PC-3 (cell line): ENCODE measurements around the gene NTNG1. TPM values are rescaled to one million over a fixed set of nuclear protein-coding genes. Genes with fewer than 3 reads are reported as not detected.

Source experiments
- ATAC-seq: fragments of 200-7000 bp; cut with Tn5 transposase; 2 replicates; pipeline ENCODE4 v1.9.1; 2020; ENCODE audit warnings: mild to moderate bottlenecking, moderate library complexity
- BruUV-seq: library from RNA; stranded (reverse); fragments of 400-500 nt; replicated peaks from 2 replicates; lab custom pipeline; 2021; lab: Mats Ljungman, UMichigan
- CTCF ChIA-PET: fragments of 300-600 bp; sonication (Branson Sonifier 250); formaldehyde crosslinking; loops from one replicate; lab custom pipeline; 2022; ENCODE audit warnings: antibody characterized with exemption; lab: Charles Lee
- POLR2A ChIA-PET: fragments of 300-600 bp; sonication (Branson Sonifier 250); formaldehyde crosslinking; loops from one replicate; lab custom pipeline; 2022; ENCODE audit warnings: antibody characterized with exemption; ENCODE audit not compliant: unreplicated experiment; lab: Charles Lee
- DNase-seq: peaks from one replicate; pipeline ENCODE4 v3.0.0-alpha.2; 2015
- H2AFZ ChIP-seq: fragments of 300-600 bp; sonication (generic); 2 replicates; pipeline ENCODE4 v1.6.0; 2016; ENCODE audit warnings: antibody characterized with exemption, low read length
- H3F3A ChIP-seq: fragments of 300-600 bp; sonication (generic); one replicate; pipeline ENCODE4 v1.6.0; 2017; ENCODE audit warnings: antibody characterized with exemption, low read length, control low read depth, mild to moderate bottlenecking; ENCODE audit not compliant: unreplicated experiment
- H3K27ac ChIP-seq: fragments of 300-600 bp; sonication (generic); 2 replicates; pipeline ENCODE4 v1.5.1; 2016; ENCODE audit warnings: mild to moderate bottlenecking, low read length
- H3K27me3 ChIP-seq: fragments of 300-600 bp; sonication (generic); 2 replicates; pipeline ENCODE4 v1.6.1; 2016; ENCODE audit warnings: low read length, mixed read lengths
- H3K36me3 ChIP-seq: fragments of 300-600 bp; sonication (generic); 2 replicates; pipeline ENCODE4 v1.6.1; 2016; ENCODE audit warnings: low read depth, mixed run types, low read length, mixed read lengths
- H3K4me1 ChIP-seq: fragments of 300-600 bp; sonication (generic); 2 replicates; pipeline ENCODE4 v1.5.1; 2016; ENCODE audit warnings: low read length; ENCODE audit not compliant: insufficient read depth
- H3K4me2 ChIP-seq: fragments of 300-600 bp; sonication (generic); 2 replicates; pipeline ENCODE4 v1.6.0; 2016; ENCODE audit warnings: low read length
- H3K4me3 ChIP-seq: fragments of 300-600 bp; sonication (generic); 2 replicates; pipeline ENCODE4 v1.5.1; 2016; ENCODE audit warnings: mild to moderate bottlenecking, low read length, mixed read lengths
- H3K79me2 ChIP-seq: fragments of 300-600 bp; sonication (generic); 2 replicates; pipeline ENCODE4 v1.6.1; 2017; ENCODE audit warnings: low read length, mixed read lengths
- H3K9ac ChIP-seq: fragments of 300-600 bp; sonication (generic); 2 replicates; pipeline ENCODE4 v1.6.0; 2016; ENCODE audit warnings: mild to moderate bottlenecking, low read length
- H3K9me2 ChIP-seq: fragments of 300-600 bp; sonication (generic); replicated peaks from 2 replicates; pipeline ENCODE4 v1.6.1; 2016; ENCODE audit warnings: mixed run types, low read length, mixed read lengths
- H3K9me3 ChIP-seq: fragments of 300-600 bp; sonication (generic); 2 replicates; pipeline ENCODE4 v1.6.1; 2016; ENCODE audit warnings: low read length, mixed read lengths
- H4K20me1 ChIP-seq: fragments of 300-600 bp; sonication (generic); 2 replicates; pipeline ENCODE4 v1.6.1; 2016; ENCODE audit warnings: low read length, mixed read lengths
- CTCF ChIP-seq: fragments of 300-600 bp; sonication (generic); conservative IDR thresholded peaks from 2 replicates; pipeline ENCODE4 v1.5.1; 2017; ENCODE audit warnings: antibody characterized with exemption, low read depth, mild to moderate bottlenecking, low read length
- EZH2 ChIP-seq: fragments of 300-600 bp; sonication (generic); IDR thresholded peaks from one replicate; pipeline ENCODE4 v1.6.1; 2017; ENCODE audit warnings: antibody characterized with exemption, mild to moderate bottlenecking, low read length; ENCODE audit not compliant: unreplicated experiment
- EZH2phosphoT487 ChIP-seq: fragments of 300-600 bp; sonication (generic); IDR thresholded peaks from 2 replicates; pipeline ENCODE4 v1.6.1; 2018; ENCODE audit warnings: mild to moderate bottlenecking, antibody characterized with exemption, low read length, borderline replicate concordance
- intact Hi-C: fragments of 100-400 bp; cut with micrococcal nuclease; formaldehyde crosslinking; loops from 2 replicates; pipeline ENCODE4 v1.9.0; 2023
- total RNA-seq: library from RNA; depleted of rRNA; stranded (reverse); fragments of >200 nt; gene quantifications from 2 replicates; pipeline ENCODE4 v1.2.3, GENCODE V29; 2014

The NTNG1 gene
- total RNA-seq, 1 experiment from 2014 or later: 6.7 TPM

- no peak overlapping the region for H2AFZ ChIP-seq
- no peaks in the 10 kb centered on the region for H3K36me3 ChIP-seq
- no peak overlapping the region for H3K4me3 ChIP-seq
- intact Hi-C loops: no loop called here
- no peak for TF ChIP-seq EZH2
- no peak for TF ChIP-seq CTCF
- TF ChIP-seq EZH2phosphoT487: no peak
- no peak overlapping the region for H3K27ac ChIP-seq
- no peak overlapping the region for H3K9ac ChIP-seq
- no peaks in the 10 kb centered on the region for H3K79me2 ChIP-seq
- no TSS peak for BruUV-seq
- no peak overlapping the region for H3K4me2 ChIP-seq
- H3K4me1 ChIP-seq: no peaks in the 10 kb centered on the region
- H4K20me1 ChIP-seq: no peaks in the 10 kb centered on the region
- DNase-seq (no peak), ATAC-seq (no peak)
- ChIA-PET CTCF (interaction anchor here (0.6 kb wide), 1 partner anchor 20 kb away, joined by 4 read pairs; no protein-coding TSS in a partner anchor), POLR2A (no interaction called here)
- H3K27me3 ChIP-seq: no peaks in the 10 kb centered on the region
- H3F3A ChIP-seq: no peaks in the 10 kb centered on the region
- H3K9me2 ChIP-seq: no peaks in the 10 kb centered on the region
- H3K9me3 ChIP-seq: no peaks in the 10 kb centered on the region
Measured at GRCh38 chr1:107444302-107444701, 303.5 kb downstream of the NTNG1 start.

- no peaks in the 10 kb centered on the region for H3K9me2 ChIP-seq
- no TSS peak for BruUV-seq
- POLR2A ChIA-PET: no interaction called here
- H3K4me1 ChIP-seq: no peaks in the 10 kb centered on the region
- intact Hi-C loops: no loop called here
- H3K27me3 ChIP-seq: no peaks in the 10 kb centered on the region
- ATAC-seq: no peak
- CTCF ChIA-PET: interaction anchor here (0.6 kb wide), 1 partner anchor 198 kb away, joined by 3 read pairs; no protein-coding TSS in a partner anchor
- H3F3A ChIP-seq: no peaks in the 10 kb centered on the region
- H3K79me2 ChIP-seq: no peaks in the 10 kb centered on the region
- no peak overlapping the region for H2AFZ ChIP-seq
- H3K4me2 ChIP-seq: no peak overlapping the region
- H3K9ac ChIP-seq: no peak overlapping the region
- H3K4me3 ChIP-seq: no peak overlapping the region
- H3K36me3 ChIP-seq: no peaks in the 10 kb centered on the region
- no peak for DNase-seq
- H3K27ac ChIP-seq: no peak overlapping the region
- no peaks in the 10 kb centered on the region for H4K20me1 ChIP-seq
- TF ChIP-seq CTCF (no peak), EZH2 (no peak), EZH2phosphoT487 (no peak)
- H3K9me3 ChIP-seq: no peaks in the 10 kb centered on the region
Measured at GRCh38 chr1:107449326-107449725, 308.5 kb downstream of the NTNG1 start.

GRCh38 chr1:107450899-107451664 is 310.2 kb downstream of the NTNG1 start:
- DNase-seq (no peak), ATAC-seq (no peak)
- H3K79me2 ChIP-seq: no peaks in the 10 kb centered on the region
- H3K27me3 ChIP-seq: no peaks in the 10 kb centered on the region
- no peaks in the 10 kb centered on the region for H3K36me3 ChIP-seq
- no peak overlapping the region for H3K4me2 ChIP-seq
- ChIA-PET POLR2A (no interaction called here), CTCF (no interaction called here)
- no peak overlapping the region for H3K9ac ChIP-seq
- TF ChIP-seq CTCF (no peak), EZH2phosphoT487 (no peak), EZH2 (no peak)
- no peaks in the 10 kb centered on the region for H3K9me3 ChIP-seq
- H3F3A ChIP-seq: no peaks in the 10 kb centered on the region
- no peaks in the 10 kb centered on the region for H4K20me1 ChIP-seq
- H2AFZ ChIP-seq: no peak overlapping the region
- BruUV-seq: no TSS peak
- no peak overlapping the region for H3K27ac ChIP-seq
- H3K9me2 ChIP-seq: no peaks in the 10 kb centered on the region
- H3K4me3 ChIP-seq: no peak overlapping the region
- intact Hi-C loops: no loop called here
- no peaks in the 10 kb centered on the region for H3K4me1 ChIP-seq
